Measurements from ENCODE around the gene ARHGAP22. TPM values are rescaled to one million over a fixed set of nuclear protein-coding genes. Genes with fewer than 3 reads are reported as not detected.

ARHGAP22 gene
- total RNA-seq, 1 experiment from 2014 or later, result 18.9 TPM

GRCh38 chr10:48607356-48608278 lies 2.7 kb upstream of the ARHGAP22 start:
- DNase-seq (ENCODE audit: low read depth), result no peak

GRCh38 chr10:48606530-48607355 lies 1.9 kb upstream of the ARHGAP22 start:
- peak; percentile 99 for DNase-seq (ENCODE audit: low read depth)

GRCh38 chr10:48605786-48606529 lies 1.1 kb upstream of the ARHGAP22 start:
- DNase-seq (ENCODE audit: low read depth), result peak; percentile 79

- DNase-seq (ENCODE audit: low read depth), result peak; percentile 47
These were observed 558 bp downstream of the ARHGAP22 start for GRCh38 chr10:48604039-48604990.

GRCh38 chr10:48603421-48604038 lies 1.3 kb downstream of the ARHGAP22 start:
- peak; percentile 25 for DNase-seq (ENCODE audit: low read depth)

- no peak for DNase-seq (ENCODE audit: low read depth)
These were observed 2.3 kb downstream of the ARHGAP22 start for GRCh38 chr10:48602401-48603135.

GRCh38 chr10:48601789-48602188 lies 3.1 kb downstream of the ARHGAP22 start:
- DNase-seq (ENCODE audit: low read depth), result no peak

GRCh38 chr10:48600645-48601505 lies 4.0 kb downstream of the ARHGAP22 start:
- no peak for DNase-seq (ENCODE audit: low read depth)

GRCh38 chr10:48599830-48600134 lies 5.1 kb downstream of the ARHGAP22 start:
- no peak for DNase-seq (ENCODE audit: low read depth)

- DNase-seq (ENCODE audit: low read depth), result no peak
These were observed 5.7 kb downstream of the ARHGAP22 start for GRCh38 chr10:48598936-48599829.

GRCh38 chr10:48598243-48598935 lies 6.5 kb downstream of the ARHGAP22 start:
- DNase-seq (ENCODE audit: low read depth), result no peak

GRCh38 chr10:48595539-48595932 lies 9.3 kb downstream of the ARHGAP22 start:
- no peak for DNase-seq (ENCODE audit: low read depth)

- DNase-seq (ENCODE audit: low read depth), result no peak
These were observed 9.9 kb downstream of the ARHGAP22 start for GRCh38 chr10:48594803-48595538.

GRCh38 chr10:48594371-48594770 lies 10.5 kb downstream of the ARHGAP22 start:
- DNase-seq (ENCODE audit: low read depth), result no peak

GRCh38 chr10:48592346-48592745 lies 12.5 kb downstream of the ARHGAP22 start:
- no peak for DNase-seq (ENCODE audit: low read depth)

GRCh38 chr10:48590945-48591344 lies 13.9 kb downstream of the ARHGAP22 start:
- no peak for DNase-seq (ENCODE audit: low read depth)
